C4-2B (cell line): ENCODE data around the gene OR1F1.

Experiments used
- CTCF ChIP-seq: fragments of 450-650 bp; conservative IDR thresholded peaks from 2 replicates; pipeline ENCODE4 v1.5.1; 2017; ENCODE audit warnings: mild to moderate bottlenecking
- ZFX ChIP-seq: fragments of 450-650 bp; IDR thresholded peaks from 2 replicates; pipeline ENCODE4 v1.6.1; 2017

GRCh38 chr16:3234857-3235561, 47.0 kb downstream of the OR1F1 start, which contains the start of gene ZNF200:
- no peak for TF ChIP-seq CTCF
- peak; percentile 73; the same call in 1 of the 2 replicates for TF ChIP-seq ZFX
